Neural cell (in vitro differentiated cells): ENCODE results near the gene RBMS3. TPM values are rescaled to one million over a fixed set of nuclear protein-coding genes. Genes with fewer than 3 reads are reported as not detected.

ENCODE experiments used
- H2AFZ ChIP-seq: fragments of 200-600, 300-800 bp; sonication (generic), shearing (Covaris generic); 2 replicates; pipeline ENCODE4 v1.6.0; 2014; ENCODE audit warnings: low read depth, mild to moderate bottlenecking, antibody characterized with exemption, low read length, moderate library complexity
- H3F3A ChIP-seq: fragments of 200-600 bp; shearing (Covaris generic); 2 replicates; pipeline ENCODE4 v1.6.1; 2016; ENCODE audit warnings: mild to moderate bottlenecking, moderate library complexity, mixed read lengths, antibody characterized with exemption, low read length; ENCODE audit not compliant: insufficient read depth, poor library complexity, severe bottlenecking
- H3K27ac ChIP-seq: fragments of 200-600, 300-800 bp; sonication (generic), shearing (Covaris generic); 2 replicates; pipeline ENCODE4 v1.5.1; 2014; ENCODE audit warnings: mild to moderate bottlenecking, low read length, moderate library complexity
- H3K27me3 ChIP-seq: fragments of 300-800, 200-600 bp; sonication (generic), shearing (Covaris generic); 2 replicates; pipeline ENCODE4 v1.6.0; 2014; ENCODE audit warnings: mild to moderate bottlenecking, low read depth, low read length, moderate library complexity; ENCODE audit not compliant: insufficient read depth
- H3K36me3 ChIP-seq: fragments of 300-800, 200-600 bp; sonication (generic), shearing (Covaris generic); 2 replicates; pipeline ENCODE4 v1.5.1; 2014; ENCODE audit warnings: mild to moderate bottlenecking, antibody characterized with exemption, low read length, moderate library complexity; ENCODE audit not compliant: insufficient read depth
- H3K4me2 ChIP-seq: fragments of 300-800, 200-600 bp; sonication (generic), shearing (Covaris generic); 2 replicates; pipeline ENCODE4 v1.6.0; 2014; ENCODE audit warnings: mild to moderate bottlenecking, low read length
- H3K4me3 ChIP-seq: fragments of 300-800, 200-600 bp; sonication (generic), shearing (Covaris generic); 2 replicates; pipeline ENCODE4 v1.5.1; 2014; ENCODE audit warnings: mild to moderate bottlenecking, low read length, moderate library complexity
- H3K79me2 ChIP-seq: fragments of 200-600 bp; shearing (Covaris generic); replicated peaks from 2 replicates; pipeline ENCODE4 v1.6.0; 2014; ENCODE audit warnings: mild to moderate bottlenecking, low read length, moderate library complexity; ENCODE audit not compliant: insufficient read depth
- H3K9ac ChIP-seq: fragments of 300-800, 200-600 bp; sonication (generic), shearing (Covaris generic); 2 replicates; pipeline ENCODE4 v1.6.1; 2016; ENCODE audit warnings: mild to moderate bottlenecking, low read length, mixed read lengths
- H3K9me2 ChIP-seq: fragments of 200-600 bp; shearing (Covaris generic); 2 replicates; pipeline ENCODE4 v1.6.1; 2016; ENCODE audit warnings: mild to moderate bottlenecking, low read length, mixed read lengths; ENCODE audit not compliant: insufficient read depth
- H3K9me3 ChIP-seq: fragments of 200-600, 300-800 bp; sonication (generic), shearing (Covaris generic); 2 replicates; pipeline ENCODE4 v1.6.1; 2016; ENCODE audit warnings: mild to moderate bottlenecking, mixed run types, low read length, moderate library complexity, mixed read lengths
- H4K20me1 ChIP-seq: fragments of 200-600 bp; shearing (Covaris generic); 2 replicates; pipeline ENCODE4 v1.6.1; 2016; ENCODE audit warnings: mild to moderate bottlenecking, mixed run types; ENCODE audit not compliant: insufficient read depth
- EP300 ChIP-seq: fragments of 450-650 bp; conservative IDR thresholded peaks from 2 replicates; pipeline ENCODE4 v1.6.1; 2014; ENCODE audit warnings: antibody characterized with exemption, mild to moderate bottlenecking, moderate library complexity; ENCODE audit not compliant: poor library complexity, severe bottlenecking
- EZH2 ChIP-seq: fragments of 200-600, 300-800 bp; shearing (Covaris generic), sonication (generic); IDR thresholded peaks from 2 replicates; pipeline ENCODE4 v1.6.1; 2014; ENCODE audit warnings: antibody characterized with exemption, low read length, borderline replicate concordance, mild to moderate bottlenecking; ENCODE audit not compliant: insufficient read depth, poor library complexity, severe bottlenecking
- MXI1 ChIP-seq: fragments of 450-650 bp; conservative IDR thresholded peaks from 2 replicates; pipeline ENCODE4 v1.6.1; 2014; ENCODE audit warnings: antibody characterized with exemption, mild to moderate bottlenecking; ENCODE audit not compliant: poor library complexity, severe bottlenecking
- POLR2AphosphoS5 ChIP-seq: IDR thresholded peaks from 2 replicates; pipeline ENCODE4 v1.6.1; 2012
- RAD21 ChIP-seq: fragments of 450-650 bp; conservative IDR thresholded peaks from 2 replicates; pipeline ENCODE4 v1.6.1; 2014; ENCODE audit warnings: antibody characterized with exemption, mild to moderate bottlenecking, moderate library complexity
- SMC3 ChIP-seq: fragments of 450-650 bp; conservative IDR thresholded peaks from 2 replicates; pipeline ENCODE4 v1.6.1; 2014; ENCODE audit warnings: antibody characterized with exemption, mild to moderate bottlenecking, moderate library complexity; ENCODE audit not compliant: poor library complexity
- TAF1 ChIP-seq: IDR thresholded peaks from 2 replicates; pipeline ENCODE4 v1.6.1; 2012; ENCODE audit warnings: low read depth
- polyA plus RNA-seq: library from polyadenylated mRNA; depleted of rRNA; stranded (reverse); fragments of >200 nt; gene quantifications from 2 replicates; pipeline ENCODE4 v1.2.3, GENCODE V29; 2014
- TF ChIP-seq, protein P1 (sequence below): IDR thresholded peaks from 2 replicates; pipeline ENCODE4 v1.6.1; 2012; ENCODE audit warnings: borderline replicate concordance
- TF ChIP-seq, protein P2 (sequence below): fragments of 450-650 bp; IDR thresholded peaks from 2 replicates; pipeline ENCODE4 v1.5.1; 2014; ENCODE audit warnings: antibody characterized with exemption, mild to moderate bottlenecking, moderate library complexity; ENCODE audit not compliant: poor library complexity, severe bottlenecking

Gene RBMS3
- polyA plus RNA-seq, 1 donor from 2014 or later = 0.53 TPM

DNA sequence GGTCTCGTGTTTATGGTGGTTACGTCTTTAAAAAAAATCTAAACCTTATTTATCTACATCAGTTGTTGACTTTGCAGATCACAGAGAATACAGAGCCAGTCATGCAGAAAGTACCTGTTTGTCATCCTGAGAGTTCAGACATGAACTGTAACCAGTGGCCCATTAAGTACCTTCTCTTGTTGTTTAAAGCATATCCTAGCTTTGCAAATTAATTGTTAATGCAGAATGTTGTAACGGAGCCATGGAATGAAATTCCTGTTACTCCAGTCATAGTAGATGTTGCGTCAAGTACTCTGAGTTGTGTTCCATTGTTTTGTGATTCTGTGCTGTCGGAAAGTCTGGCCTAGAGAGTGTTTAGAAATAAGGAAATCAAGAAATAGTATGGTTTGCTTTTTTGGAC, 205.2 kb downstream of the RBMS3 start:
- no peaks in the 10 kb centered on the region for H3K36me3 ChIP-seq
- no peaks in the 10 kb centered on the region for H4K20me1 ChIP-seq
- no peak overlapping the region for H2AFZ ChIP-seq
- no peaks in the 10 kb centered on the region for H3K9me2 ChIP-seq
- no peaks in the 10 kb centered on the region for H3K9me3 ChIP-seq
- no peak overlapping the region for H3K27ac ChIP-seq
- no peaks in the 10 kb centered on the region for H3F3A ChIP-seq
- H3K27me3 ChIP-seq = no peaks in the 10 kb centered on the region
- H3K9ac ChIP-seq = no peak overlapping the region
- no peak overlapping the region for H3K4me3 ChIP-seq
- no peaks in the 10 kb centered on the region for H3K79me2 ChIP-seq
- TF ChIP-seq EP300 = no peak
- TF ChIP-seq, protein P1, sequence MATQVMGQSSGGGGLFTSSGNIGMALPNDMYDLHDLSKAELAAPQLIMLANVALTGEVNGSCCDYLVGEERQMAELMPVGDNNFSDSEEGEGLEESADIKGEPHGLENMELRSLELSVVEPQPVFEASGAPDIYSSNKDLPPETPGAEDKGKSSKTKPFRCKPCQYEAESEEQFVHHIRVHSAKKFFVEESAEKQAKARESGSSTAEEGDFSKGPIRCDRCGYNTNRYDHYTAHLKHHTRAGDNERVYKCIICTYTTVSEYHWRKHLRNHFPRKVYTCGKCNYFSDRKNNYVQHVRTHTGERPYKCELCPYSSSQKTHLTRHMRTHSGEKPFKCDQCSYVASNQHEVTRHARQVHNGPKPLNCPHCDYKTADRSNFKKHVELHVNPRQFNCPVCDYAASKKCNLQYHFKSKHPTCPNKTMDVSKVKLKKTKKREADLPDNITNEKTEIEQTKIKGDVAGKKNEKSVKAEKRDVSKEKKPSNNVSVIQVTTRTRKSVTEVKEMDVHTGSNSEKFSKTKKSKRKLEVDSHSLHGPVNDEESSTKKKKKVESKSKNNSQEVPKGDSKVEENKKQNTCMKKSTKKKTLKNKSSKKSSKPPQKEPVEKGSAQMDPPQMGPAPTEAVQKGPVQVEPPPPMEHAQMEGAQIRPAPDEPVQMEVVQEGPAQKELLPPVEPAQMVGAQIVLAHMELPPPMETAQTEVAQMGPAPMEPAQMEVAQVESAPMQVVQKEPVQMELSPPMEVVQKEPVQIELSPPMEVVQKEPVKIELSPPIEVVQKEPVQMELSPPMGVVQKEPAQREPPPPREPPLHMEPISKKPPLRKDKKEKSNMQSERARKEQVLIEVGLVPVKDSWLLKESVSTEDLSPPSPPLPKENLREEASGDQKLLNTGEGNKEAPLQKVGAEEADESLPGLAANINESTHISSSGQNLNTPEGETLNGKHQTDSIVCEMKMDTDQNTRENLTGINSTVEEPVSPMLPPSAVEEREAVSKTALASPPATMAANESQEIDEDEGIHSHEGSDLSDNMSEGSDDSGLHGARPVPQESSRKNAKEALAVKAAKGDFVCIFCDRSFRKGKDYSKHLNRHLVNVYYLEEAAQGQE = no peak
- TF ChIP-seq MXI1 = no peak
- TF ChIP-seq TAF1 = no peak
- TF ChIP-seq POLR2AphosphoS5 = no peak
- TF ChIP-seq, protein P2, sequence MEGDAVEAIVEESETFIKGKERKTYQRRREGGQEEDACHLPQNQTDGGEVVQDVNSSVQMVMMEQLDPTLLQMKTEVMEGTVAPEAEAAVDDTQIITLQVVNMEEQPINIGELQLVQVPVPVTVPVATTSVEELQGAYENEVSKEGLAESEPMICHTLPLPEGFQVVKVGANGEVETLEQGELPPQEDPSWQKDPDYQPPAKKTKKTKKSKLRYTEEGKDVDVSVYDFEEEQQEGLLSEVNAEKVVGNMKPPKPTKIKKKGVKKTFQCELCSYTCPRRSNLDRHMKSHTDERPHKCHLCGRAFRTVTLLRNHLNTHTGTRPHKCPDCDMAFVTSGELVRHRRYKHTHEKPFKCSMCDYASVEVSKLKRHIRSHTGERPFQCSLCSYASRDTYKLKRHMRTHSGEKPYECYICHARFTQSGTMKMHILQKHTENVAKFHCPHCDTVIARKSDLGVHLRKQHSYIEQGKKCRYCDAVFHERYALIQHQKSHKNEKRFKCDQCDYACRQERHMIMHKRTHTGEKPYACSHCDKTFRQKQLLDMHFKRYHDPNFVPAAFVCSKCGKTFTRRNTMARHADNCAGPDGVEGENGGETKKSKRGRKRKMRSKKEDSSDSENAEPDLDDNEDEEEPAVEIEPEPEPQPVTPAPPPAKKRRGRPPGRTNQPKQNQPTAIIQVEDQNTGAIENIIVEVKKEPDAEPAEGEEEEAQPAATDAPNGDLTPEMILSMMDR = no peak
- TF ChIP-seq SMC3 = no peak
- no peak for TF ChIP-seq RAD21
- no peak for TF ChIP-seq EZH2
- no peak overlapping the region for H3K4me2 ChIP-seq

DNA sequence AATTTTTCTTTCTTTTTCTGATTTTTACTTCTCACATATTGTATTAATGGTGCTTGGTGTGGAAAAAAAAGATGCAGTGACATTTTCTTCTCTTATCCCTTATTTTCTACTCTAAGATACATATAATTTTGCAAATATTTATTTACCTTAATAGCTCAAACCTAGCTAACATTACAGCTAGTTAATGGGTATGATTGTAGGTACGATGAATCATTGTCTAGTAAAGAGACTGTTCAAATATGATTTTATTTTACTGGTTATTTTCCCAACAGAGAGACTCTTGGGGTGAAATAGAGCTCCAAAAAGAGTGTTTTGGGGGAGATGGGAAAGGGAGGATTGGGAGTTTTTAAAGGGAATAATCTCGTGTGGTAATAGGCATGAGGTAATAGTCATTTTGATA, 206.0 kb downstream of the RBMS3 start:
- no peaks in the 10 kb centered on the region for H3K27me3 ChIP-seq
- H3K4me2 ChIP-seq = no peak overlapping the region
- no peaks in the 10 kb centered on the region for H3F3A ChIP-seq
- no peaks in the 10 kb centered on the region for H3K9me2 ChIP-seq
- no peak overlapping the region for H2AFZ ChIP-seq
- no peaks in the 10 kb centered on the region for H4K20me1 ChIP-seq
- no peaks in the 10 kb centered on the region for H3K36me3 ChIP-seq
- no peak overlapping the region for H3K9ac ChIP-seq
- no peak overlapping the region for H3K4me3 ChIP-seq
- H3K27ac ChIP-seq = no peak overlapping the region
- no peaks in the 10 kb centered on the region for H3K79me2 ChIP-seq
- TF ChIP-seq, protein P1 = no peak
- TF ChIP-seq EZH2 (no peak), TAF1 (no peak), MXI1 (no peak), RAD21 (no peak)
- TF ChIP-seq, protein P2 = no peak
- no peaks in the 10 kb centered on the region for H3K9me3 ChIP-seq
